Measurements from ENCODE around the gene ZNF892. TPM values are rescaled to one million over a fixed set of nuclear protein-coding genes. Genes with fewer than 3 reads are reported as not detected.
"Not testable (repeated sequence)": the region's sequence is repeated elsewhere in the genome, so short reads cannot be mapped to it uniquely, and the experiment has no call there.

The ZNF892 gene
- total RNA-seq, 1 donor from 2014 or later, result 5.8 TPM

DNA sequence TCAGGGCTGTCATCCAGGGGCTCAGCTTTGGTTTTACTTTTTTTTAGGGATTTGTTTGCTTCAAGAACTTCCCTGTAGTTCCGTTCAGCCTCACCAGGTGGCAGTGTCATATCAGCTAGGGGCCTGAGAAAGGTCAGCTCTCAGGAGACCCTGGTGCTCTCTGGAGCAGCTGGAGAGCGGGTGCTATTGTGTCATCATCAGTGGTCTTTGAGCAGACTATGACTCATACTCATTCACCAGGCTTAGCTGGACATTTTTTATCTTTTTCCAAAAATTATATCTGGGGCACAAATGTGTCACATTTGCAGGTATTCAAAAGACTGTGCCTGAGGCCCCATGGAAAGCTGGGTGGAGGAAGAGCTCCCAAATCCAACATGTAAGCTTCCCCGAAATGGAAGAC is 24.4 kb downstream of the ZNF892 start:
- DNase-seq, result no peak

DNA sequence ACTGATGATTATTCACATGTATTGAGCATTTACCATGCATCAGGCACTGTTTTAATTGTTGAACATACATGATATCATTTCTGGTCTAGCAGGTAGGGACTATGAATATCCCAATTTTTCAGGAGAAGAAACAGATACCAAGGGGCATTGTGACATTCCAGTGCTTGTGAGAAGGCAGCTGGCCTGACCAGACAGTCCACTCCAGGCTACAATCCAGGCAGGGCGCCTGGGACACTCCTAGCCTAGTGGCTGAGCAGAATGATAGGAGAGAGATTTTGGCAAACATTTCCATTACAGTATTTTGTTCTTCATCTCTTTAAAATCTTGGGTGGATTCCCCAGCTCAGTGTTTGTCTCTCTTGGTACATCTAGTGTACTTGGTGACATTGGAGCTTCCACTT is 24.9 kb downstream of the ZNF892 start:
- no peak for DNase-seq

DNA sequence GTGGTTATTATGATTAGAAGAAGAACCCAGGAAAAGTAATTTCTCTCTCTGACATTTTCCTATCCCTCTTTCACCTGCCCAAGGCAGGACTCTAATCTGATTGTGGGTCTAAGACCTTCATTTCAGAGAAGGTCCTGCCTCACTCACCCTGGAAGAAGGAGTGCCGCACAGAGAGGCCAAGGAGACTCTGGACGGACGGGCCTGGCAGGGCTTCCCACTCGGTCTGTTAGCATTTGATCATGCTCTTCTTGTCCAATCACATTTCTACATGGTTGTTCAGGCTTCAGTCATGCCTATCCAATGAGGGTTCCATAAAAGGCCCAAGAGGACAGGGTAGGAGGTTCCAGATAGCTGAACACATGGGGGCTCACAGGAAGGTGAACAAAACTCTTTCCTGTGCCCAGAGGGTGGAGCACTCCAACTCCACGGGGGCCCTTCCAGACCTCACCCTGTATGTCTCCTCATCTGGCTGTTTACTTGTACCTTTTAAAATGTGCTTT is 27.0 kb downstream of the ZNF892 start:
- DNase-seq, result no peak

DNA sequence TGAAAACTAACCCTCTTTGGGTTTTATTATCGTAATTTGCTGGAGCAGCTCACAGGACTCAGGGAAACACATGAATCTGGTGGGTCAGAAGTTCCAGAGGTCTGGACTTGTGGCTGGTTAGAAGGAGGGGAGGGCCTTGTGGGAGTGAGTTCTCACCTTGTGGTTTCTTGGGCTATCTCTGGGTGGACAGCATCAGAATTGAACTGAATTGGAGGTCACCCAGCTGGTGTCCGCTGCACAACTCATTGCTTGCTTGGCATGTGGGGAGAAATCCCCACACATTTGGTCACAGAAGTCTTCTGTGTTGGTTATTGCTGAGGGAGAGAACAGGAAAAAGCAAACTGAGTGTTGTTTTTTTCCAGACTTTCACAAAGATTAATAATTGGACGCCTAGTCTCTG is 27.5 kb downstream of the ZNF892 start:
- DNase-seq, result no peak

DNA sequence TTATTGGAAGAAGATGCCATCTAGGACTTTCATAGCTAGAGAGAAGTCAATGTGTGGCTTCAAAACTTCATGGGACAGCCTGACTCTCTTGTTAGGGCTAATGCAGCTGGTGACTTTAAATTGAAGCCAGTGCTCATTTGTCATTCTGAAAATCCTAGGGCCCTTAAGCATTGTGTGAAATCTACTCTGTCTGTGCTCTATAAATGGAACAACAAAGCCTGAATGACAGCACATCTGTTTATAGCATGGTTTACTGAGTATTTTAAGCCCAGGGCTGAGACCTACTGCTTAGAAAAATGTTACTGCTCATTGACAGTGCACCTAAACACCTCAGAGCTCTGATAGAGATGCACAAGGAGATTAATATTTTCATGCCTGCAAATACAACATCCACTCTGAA is 30.8 kb downstream of the ZNF892 start:
- DNase-seq, result no peak

DNA sequence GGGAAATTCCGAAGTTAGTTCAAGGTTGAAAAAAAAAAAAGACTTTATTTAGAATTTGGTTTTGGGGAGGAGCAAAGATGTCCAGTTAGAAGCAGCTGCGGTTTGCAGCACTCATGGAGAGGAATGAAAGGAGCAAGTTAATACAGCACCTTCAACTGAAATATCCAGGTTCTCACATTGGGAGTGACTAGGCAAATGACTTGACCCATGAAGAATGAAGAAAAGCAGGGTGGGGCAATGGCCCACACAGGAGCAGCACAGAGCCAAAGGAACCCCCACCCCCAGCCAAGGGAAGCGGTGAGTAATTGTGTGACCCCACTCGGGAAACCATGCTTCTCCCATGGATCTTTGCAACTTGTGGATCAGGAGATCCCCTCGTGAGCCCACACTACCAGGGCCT is 32.8 kb downstream of the ZNF892 start:
- no peak for DNase-seq

DNA sequence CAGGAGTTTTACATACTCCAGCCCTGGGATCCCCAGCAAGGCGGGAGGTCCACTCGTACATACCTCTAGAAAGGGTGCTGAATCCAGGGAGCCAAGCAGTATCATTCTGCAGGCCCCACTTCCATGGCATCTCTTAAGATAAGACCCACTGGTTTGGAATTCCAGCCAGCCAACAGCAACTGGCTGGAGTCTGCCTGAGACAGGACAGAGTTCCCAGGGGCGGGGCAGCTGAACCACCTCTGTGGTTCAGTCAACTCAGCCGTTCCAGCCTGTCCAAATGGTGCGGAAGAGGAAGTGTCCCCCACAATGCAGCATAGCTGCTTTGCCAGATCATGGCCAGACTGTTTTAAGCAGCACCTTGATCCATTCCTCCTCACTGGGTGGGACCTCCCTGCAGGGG is 33.2 kb downstream of the ZNF892 start:
- no peak for DNase-seq

DNA sequence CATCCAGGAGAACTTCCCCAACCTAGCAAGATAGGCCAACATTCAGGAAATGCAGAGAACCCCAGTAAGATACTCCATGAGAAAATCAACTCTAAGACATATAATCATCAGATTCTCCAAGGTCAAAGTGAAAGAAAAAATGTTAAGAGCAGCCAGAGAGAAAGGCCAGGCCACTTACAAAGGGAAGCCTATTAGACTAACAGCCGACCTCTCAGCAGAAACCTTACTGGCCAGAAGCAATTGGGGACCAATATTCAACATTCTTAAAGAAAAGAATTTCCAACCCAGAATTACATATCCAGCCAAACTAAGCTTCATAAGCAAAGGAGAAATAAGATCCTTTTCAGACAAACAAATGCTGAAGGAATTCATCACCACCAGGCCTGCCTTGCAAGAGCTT is 34.8 kb downstream of the ZNF892 start:
- DNase-seq, result not testable (repeated sequence)

Other genes starting within 250 kb of the ZNF892 start
- 2.4 TPM for gene MAL, start 181.8 kb upstream of the ZNF892 start, total RNA-seq
- gene MRPS5, start 85.7 kb upstream of the ZNF892 start, total RNA-seq, result 52.0 TPM
- 25.1 TPM for gene ZNF514, start 47.7 kb upstream of the ZNF892 start, total RNA-seq
- gene ZNF2, start 41.7 kb upstream of the ZNF892 start, total RNA-seq, result 4.1 TPM
- 9.4 TPM for gene PROM2, start 66.9 kb downstream of the ZNF892 start, total RNA-seq
- 2.4 TPM for gene KCNIP3, start 89.8 kb downstream of the ZNF892 start, total RNA-seq
- gene FAHD2A, start 195.2 kb downstream of the ZNF892 start, total RNA-seq, result 14.1 TPM

Data from skin of body (tissue), 2 donors.